ENCODE data around the gene OSBPL9.
A peak's percentile ranks its signal among the peaks of the same experiment; 100 is the strongest.
"Not testable (repeated sequence)": the region's sequence is repeated elsewhere in the genome, so short reads cannot be mapped to it uniquely, and the experiment has no call there.

OSBPL9 gene

DNA sequence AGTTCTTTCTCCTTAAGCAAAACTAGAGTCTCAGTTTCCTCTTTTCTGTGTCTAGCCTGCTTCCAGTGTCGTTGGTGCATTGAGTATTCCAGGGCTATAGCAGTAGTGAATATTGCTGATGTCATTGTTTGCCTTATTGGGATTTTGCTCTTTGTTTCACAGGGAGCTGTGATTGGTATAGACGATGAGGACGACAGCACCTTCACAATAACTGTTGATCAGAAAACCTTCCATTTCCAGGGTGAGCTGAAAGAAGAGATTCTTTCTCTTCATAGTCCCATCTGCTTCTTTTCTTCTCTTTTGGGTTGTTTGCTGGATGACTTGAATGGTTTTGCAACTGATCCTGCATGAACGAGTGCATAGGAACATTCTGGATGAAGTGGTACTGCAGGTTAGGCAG is 52.4 kb downstream of the OSBPL9 start:
- peak; percentile 61 for DNase-seq

DNA sequence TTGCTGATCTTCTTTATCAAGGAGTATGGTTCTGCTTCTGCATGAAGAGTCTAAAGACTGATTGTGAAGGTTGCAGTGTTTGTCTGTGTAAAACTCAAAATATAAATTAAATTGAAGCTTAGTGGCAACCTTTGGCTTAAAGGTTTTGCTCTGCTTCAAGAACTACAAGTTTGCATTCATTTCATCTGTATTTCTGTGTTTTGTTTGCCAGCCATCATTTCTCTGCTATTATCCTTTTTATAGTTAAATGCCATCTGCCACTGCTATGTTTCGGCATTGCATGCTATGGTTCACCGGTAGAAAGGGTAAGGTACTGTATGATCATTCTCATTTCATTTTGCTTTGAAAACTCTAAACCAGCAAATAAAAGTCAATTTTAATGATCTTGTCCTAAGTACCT is 52.9 kb downstream of the OSBPL9 start:
- no peak for DNase-seq

DNA sequence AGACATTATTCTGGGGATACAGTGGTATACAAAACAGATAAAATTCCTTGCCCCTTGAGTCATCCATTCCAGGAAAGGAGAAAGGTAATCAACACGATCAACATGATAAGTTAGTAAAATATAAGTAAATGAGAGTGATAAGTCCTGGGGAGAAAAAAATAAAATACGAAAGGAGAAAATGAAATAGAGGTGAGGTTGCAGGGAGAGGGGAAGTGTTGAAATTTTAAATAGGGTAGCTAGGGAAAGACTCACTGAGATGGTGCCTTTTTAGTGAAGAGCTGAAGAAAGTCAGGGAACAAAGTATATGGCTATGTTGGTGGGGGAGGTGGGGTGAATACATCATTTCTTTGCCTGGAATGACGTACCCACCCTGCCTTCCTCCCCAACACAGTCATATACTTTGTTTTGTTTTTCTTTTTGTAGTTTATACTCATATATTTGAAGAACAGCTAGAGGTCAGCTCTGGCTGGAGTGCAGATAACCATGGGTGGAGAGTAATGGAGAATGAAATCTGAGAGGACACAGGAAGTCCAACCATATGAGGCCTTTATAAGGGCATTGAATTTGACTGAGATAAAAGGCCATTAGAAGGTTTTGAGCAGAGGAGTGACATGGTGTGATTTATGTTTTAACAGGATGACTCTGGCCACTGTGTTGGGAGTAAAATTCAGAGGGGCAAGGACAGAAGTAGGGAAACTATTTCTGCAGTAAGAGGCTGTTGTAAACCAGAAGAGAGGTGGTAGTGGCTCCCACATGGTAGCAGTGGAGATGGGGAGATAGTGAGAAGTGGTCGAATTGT is 54.8 kb downstream of the OSBPL9 start:
- no peak for DNase-seq

DNA sequence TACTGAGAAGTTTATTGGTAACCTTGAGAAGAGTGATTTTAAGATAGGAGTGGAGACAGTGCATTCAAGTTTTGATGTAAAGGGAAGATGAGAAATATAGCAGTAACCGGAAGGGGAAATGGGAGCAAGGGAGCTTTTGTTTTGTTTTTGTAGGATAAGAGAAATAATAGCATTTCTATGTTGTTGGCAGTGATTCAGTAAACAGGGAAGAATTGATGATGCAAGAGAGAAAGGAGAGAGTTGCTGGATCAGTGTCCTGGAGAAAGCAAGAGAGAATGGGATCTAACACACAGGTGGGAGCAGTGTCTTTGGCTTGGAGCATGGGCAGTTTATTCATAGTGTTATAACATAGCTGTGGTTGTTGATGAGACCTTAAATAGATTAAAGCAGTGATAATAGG is 56.4 kb downstream of the OSBPL9 start:
- DNase-seq: no peak

DNA sequence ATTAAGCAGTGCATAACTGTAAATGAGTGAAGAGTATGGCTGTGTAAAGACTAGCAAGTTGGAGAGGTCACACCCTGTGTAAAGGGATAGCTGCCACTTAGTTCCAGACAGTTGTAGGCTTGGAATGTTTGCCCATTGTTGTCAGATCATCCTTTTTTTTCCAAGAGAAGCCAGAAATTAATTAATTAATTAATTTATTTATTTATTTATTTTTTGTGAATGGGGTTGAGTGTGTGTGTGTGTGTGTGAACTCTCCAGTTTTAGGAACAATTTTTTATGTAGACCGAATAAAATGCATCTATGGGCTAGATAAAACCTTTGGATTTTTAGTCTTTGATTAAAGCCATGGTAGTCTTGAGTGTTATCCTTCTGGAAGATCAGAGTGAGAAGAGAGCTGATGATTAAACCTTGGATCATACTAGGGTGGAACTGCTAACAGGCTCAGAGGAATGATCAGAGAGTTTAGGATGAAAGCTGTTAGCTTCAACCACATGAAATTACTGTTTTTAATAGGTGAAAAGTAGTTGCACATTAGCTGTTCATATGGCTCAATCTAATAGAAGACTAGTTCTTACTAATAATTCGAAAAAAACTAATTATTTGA is 58.4 kb downstream of the OSBPL9 start:
- DNase-seq: peak; percentile 29

DNA sequence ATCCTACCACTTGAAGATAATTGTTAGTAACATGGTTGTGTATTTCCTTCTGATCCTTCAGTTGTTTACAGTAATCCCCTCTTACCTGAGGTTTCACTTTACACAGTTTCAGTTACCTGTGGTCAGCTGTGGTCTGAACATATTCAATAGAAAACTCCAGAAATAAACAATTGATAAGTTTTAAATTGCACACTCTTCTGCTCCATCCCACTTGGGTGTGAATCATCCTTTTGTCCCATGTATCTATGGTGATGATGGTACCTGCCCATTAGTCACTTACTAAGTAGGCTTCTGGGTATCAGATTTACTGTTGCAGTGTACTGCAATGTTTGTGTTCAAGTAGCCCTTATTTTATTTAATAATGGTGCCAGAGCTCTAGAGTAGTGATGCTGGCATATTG is 62.5 kb downstream of the OSBPL9 start:
- DNase-seq: peak; percentile 89

DNA sequence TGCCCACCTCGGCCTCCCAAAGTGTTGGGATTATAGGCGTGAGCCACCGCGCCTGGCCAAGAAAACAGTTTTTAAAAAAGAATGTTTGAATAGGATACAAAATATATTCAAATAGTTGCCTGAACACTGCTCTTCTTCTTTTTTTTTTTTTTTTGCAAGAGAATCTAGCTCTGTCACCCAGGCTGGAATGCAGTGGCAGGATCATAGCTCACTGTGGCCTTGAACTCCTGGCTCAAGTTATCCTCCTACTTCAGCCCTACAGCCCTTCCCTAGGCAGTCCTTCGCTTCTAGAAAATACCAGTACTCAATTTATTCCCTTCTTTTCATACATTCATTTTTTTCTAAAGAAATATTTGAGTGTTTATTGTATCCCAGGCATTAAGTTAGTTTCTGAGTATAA is 67.9 kb downstream of the OSBPL9 start:
- DNase-seq: no peak

DNA sequence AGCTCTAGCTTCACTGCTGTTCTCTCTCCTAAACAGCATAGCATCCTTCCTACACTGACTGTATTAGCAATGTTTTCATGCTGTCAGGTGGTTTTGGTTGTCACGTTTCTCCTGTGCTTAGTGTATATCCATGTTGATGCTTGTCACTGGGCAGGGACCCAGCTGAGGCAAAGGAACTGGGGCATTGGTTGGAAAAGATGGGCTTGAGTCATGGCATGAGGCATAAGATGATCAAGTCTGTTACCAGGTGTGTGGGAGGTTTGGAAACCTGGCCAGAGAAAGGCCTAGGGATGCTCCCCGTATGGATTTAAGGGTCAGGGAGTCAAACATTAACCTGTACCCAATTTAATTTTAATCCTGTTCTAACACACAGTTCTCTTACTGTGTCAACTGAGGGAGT is 69.6 kb downstream of the OSBPL9 start:
- peak; percentile 58 for DNase-seq

DNA sequence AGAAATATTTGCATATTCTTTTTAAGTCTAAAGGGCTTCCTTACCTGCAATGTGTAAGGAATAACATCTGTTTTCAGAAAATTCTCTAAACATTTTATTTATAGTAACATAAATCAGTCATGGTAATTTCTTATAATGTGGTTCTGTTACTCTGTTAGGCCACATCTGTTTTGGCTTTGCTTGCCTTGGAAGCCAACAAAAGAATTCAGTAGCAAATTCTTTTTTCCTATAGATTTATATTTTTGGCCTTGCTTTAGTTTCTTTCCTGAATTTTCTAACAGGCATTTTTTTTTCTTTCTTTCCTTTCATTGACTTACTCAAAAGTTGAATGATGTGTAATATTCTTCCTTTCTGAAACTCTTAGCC is 72.2 kb downstream of the OSBPL9 start:
- no peak for DNase-seq

DNA sequence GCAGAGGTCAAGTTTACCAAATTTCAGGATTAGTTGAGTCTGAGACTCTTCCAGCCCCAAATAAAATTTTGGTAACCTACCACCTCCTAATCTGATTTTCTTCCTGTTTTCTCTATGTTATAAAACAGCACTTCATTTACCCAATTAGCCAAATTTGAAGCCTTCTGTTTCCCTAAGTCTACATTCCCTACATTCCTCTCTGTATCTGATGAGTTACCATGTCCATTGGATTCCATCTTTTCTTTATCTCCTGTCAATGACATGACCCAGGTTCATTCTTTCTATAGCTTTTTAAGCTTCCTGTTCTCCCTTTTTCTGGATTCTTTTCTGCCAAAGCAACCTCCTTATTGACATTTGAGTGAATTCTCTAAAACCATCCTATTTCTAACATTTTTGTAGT is 72.8 kb downstream of the OSBPL9 start:
- DNase-seq: peak; percentile 32

DNA sequence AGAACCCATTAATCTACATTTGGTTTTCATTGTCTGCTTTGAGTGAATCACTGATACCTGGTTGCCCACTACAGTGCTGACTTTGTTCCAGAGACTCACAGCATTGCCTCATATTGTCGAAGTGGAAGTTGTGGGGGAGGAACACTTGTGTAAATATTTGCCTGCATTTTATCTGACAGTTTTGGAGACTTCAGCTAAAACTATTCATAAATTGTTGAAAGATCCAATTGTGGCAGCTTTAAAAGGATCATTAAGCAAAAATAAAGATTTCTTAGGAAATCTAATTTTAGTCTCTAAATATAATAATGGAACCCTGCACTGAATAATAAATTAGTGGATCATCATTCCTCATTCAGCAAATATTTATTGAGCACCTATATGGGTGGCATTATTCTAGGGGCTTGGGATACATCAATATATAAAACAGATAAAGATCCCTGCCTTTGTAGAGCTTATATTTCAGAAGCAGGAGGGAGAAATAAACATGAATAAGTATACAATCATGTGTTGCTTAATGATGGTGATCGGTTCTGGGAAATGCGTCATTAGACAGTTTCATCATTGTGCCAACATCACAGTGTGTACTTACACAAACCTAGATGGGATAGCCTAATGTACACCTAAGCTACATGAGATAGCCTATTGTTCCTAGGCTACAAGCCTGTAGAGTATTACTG is 73.5 kb downstream of the OSBPL9 start:
- peak; percentile 97 for DNase-seq

DNA sequence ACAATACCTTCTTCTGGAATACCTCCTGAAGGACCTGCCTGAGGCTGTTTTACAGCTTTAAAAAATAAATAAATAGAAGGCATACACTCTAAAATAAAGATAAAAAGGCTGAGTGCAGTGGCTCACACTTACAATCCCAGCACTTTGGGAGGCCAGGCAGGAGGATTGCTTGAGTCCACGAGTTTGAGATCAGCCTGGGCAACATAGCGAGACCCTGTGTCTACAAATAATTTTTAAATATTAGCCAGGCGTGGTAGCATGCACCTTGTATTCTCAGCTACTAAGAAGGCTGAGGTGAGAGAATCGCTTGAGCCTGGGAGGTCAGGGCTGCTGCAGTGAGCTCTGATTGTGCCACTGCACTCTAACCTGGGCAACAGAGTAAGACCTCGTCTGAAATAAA is 75.0 kb downstream of the OSBPL9 start:
- no peak for DNase-seq

DNA sequence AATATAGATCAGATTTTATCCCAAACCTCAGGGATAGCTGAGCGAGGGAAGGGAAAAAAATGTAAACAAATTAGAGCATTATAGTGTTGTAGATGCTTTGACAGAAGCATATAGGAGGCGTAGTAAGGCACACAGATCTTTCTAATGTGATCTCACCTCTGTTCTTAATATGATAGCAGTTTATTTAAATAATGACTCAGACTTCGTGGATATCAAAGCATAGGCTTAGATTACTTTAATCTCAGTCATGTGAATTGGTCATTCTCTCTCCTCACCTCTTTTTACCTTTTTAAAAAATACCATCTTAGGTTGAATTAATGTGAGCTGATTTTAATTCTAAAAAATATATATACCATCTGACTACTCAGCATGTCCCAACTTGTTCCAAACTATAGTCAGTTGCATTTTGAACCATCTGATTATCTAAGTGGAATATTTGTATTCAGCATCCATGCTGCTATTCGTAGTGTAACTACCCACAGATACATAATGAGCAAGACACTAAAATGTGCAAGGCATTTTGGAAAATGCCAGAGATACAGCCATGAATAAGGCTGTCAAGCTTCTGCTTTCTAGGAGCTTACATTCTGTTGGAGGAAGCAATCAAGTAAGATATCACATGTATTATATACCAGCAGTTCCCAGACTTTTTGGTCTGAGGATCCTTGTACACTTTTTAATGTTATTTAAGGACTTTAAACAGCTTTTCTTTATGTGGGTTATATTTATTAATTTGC is 76.7 kb downstream of the OSBPL9 start:
- DNase-seq: peak; percentile 70

DNA sequence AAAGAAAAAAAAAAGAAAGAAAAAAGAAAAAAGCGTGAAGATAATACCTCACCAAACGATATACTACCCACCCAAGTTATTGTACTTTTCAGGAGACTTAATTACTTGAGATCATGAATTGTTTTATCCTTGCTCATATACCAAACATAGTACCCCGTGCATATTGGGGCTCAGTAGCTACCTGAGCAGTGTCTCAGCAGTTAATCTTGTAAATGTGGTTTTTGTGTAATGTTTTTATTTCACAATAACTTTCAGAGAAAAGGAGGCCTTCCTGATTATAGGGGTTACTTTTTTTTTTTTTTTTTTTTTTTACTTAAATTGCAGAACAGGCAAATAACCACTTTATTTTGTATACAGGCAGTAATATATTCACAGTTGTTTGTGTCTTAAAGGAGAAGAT is 80.3 kb downstream of the OSBPL9 start:
- no peak for DNase-seq

DNA sequence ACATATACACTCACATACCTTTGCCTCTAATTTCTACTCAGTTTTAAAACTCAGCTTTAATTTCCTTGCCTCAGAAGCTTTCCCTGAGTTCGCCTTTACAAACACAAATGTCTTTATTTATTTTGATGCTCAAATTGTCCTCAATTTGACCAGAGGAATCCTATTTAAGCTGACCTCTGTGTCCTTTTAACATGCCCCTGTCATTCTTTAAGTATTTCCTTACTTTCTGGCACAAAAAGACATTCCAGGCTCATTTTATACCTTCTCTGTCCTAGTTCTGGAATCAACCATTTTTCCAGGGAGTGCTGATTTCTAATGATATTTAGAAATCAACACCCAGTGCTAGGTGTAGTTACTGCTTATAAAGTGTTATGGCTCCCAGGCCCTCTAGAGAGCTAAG is 82.5 kb downstream of the OSBPL9 start:
- DNase-seq: no peak

DNA sequence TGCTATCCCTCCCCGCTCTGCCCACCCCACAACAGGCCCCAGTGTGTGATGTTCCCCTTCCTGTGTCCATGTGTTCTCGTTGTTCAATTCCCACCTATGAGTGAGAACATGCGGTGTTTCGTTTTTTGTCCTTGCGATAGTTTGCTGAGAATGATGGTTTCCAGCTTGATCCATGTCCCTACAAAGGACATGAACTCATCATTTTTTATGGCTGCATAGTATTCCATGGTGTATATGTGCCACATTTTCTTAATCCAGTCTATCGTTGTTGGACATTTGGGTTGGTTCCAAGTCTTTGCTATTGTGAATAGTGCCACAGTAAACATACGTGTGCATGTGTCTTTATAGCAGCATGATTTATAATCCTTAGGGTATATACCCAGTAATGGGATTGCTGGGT is 84.9 kb downstream of the OSBPL9 start:
- DNase-seq: not testable (repeated sequence)

DNA sequence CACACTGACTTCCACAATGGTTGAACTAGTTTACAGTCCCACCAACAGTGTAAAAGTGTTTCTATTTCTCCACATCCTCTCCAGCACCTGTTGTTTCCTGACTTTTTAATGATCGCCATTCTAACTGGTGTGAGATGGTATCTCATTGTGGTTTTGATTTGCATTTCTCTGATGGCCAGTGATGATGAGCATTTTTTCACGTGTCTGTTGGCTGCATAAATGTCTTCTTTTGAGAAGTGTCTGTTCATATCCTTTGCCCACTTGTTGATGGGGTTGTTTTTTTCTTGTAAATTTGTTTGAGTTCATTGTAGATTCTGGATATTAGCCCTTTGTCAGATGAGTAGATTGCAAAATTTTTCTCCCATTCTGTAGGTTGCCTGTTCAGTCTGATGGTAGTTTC is 85.3 kb downstream of the OSBPL9 start:
- not testable (repeated sequence) for DNase-seq

DNA sequence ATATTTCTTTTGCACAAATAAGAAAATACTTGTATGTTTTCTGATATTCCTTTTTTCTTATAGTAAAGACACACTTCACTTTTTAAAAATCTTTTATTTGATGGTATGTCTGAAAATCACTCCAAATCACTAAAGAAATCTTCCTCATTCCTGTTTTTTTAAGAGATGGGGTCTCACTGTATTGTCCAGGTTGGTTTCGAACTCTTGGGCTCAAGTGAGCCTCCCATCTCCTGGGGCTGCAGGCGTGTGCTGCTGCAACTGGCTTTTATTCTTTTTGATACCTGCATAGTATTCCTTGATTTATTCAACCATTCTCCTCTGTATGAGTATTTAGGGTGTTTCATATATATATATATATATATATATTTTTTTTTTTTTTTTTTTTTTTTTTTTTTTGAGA is 88.1 kb downstream of the OSBPL9 start:
- no peak for DNase-seq

DNA sequence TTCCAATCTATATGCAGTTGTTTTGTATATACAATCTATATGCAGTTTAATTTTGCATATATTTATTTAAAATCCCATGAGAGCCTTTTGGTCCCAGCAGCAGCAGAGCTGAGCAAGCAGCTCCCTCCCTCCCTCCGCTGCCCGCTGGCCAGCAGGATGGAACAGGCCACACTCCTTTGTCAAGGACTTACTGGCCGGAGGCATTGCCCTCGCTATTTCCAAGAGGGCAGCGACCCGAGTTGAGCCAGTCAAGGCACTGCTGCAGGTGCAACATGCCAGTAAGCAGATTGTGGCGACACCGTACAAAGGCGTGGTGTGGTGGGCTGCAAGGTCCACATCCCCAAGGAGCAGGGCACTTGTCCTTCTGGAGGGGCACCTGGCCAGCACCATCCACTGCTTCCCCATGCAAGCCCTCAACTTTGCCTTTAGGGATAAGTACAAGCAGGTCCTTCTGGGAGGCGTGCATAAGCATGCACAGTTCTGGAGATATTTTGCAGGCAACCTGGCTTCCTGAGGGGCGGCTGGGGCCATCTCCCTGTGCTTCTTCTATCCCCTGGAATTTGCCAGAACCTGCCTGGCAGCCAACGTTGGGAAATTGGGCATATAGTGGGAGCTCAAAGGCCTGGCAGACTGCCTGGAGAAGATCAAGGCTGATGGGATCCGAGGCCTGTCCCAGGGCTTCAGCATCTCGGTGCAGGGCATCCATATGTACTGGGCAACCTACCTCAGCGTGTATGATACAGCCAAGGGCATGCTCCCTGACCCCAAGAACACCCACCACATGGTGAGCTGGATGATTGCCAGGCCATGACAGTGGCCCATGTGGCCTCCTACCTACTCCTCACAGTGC is 92.2 kb downstream of the OSBPL9 start:
- no peak for DNase-seq

DNA sequence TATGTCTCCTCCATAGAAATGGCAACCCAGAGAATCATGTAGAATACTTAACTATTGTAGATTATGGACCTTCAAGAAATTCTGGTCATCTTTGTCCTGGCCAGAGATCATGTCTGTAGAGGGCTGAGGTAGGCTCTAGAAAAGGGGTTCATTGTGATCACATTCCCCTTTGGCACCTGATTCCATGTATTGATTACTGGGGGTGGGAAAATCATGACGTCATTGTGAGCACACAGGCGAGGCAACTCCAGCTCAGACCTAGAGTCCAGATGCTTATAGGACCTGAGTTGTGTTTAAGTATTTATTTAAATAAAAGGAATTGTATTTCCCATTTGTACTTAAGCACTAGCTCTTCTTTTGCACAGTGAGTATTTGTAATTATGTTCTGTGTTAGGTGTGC is 93.1 kb downstream of the OSBPL9 start:
- no peak for DNase-seq

DNA sequence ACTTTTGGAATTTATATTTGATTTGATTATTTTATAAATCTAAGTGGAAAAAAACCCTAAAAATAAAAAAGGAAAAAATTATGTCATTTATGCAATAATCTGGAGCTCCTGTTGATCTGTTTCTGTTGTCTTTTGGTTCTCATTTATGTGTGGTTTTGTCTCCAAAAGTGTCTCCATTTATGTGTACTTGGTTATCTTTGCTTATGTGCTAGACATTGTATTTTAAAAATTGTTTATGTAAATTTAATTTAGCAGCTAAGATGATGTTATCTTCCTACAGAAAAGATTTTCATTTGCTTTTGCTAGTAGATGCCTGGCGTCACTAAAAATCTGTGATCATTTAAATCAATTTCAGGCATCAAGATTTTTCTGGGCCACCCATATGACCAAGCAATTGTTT is 95.7 kb downstream of the OSBPL9 start:
- no peak for DNase-seq

DNA sequence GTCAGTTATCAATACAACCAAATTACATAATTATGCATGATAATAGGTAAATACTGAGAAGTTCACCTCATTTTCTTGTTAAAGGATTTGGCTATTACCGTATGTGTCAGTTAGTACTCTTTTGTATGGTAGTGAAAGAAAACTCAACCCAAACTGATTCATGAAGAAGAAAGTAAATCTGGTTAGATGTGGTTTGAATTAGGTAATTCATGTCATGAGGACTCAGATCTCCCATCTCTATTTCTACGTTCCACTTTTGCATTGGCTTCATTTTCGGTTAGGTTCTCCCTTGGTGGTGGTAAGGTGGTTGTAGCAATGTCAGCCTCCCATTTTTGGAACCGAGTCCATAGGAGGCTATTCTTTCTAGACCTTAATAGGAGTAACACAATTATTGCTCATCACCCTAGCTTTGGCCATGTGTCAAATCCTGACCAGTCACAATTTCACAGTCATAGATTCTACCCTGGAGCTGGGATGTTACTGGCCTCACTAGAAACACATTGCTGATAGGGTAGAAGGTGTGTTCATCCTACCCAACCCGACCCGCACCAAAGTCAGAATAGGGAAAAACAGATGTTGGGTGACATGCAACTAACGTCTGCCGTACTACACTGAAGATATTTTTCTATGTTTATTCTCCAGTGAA is 97.6 kb downstream of the OSBPL9 start:
- DNase-seq: no peak
